Stimulated activated CD4-positive, alpha-beta T cell treated with anti-CD3 and anti-CD28 coated beads, Interleukin-15, amount 100 ng/mL, for 48 hours (primary cell): ENCODE results near the gene MARCHF11.

ENCODE experiments used
- DNase-seq, 2 donors: peaks; one replicate each; pipeline ENCODE4 v3.0.0-alpha.2; 2020; ENCODE audit warnings: low read depth in 2 of 2

The MARCHF11 gene

DNA sequence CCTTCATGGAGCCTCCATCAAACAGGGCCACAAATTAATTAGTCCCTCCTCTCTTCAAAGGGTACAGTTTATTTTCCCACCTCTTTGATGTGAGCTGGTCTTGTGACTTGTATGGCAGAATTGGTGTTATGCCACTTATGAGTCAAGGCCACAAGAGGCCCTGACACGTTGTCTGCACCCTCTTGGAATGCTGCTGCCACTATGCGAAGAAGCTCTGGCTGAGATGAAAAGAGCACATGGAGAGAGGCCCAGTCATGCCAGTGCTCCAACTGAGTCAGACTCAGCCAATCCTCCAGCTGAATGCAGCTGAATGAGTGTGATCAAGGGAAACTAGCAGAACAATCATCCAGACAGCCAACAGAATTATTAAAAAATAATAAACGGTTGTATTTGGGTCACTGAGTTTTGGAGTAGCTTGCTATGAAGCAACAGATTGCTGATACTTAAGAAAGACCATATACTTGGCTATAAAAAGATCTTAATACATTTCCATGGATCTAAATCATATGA, 128.3 kb downstream of the MARCHF11 start:
- DNase-seq, result no peak

DNA sequence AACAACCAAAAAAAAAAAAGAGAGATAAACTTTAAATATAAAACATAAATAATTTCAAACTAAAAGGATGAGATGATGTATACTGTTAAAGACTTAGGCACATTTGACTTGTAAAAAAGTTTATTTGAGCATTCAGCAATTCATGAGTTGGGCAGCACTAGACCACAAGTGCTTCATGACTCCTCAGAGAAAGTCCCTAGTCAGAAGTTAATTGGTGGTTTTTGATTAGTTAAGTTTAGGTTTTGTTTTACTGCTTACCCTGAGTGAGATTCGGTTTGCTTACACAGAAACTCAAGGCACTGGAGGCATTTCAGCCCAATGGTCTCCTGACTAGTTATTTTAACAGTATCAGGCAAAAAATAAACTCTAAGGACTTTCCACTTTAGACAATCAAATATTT, 129.2 kb downstream of the MARCHF11 start:
- DNase-seq, result no peak

- no peak for DNase-seq
These were observed 129.8 kb downstream of the MARCHF11 start for GRCh38 chr5:16049761-16050160.

DNA sequence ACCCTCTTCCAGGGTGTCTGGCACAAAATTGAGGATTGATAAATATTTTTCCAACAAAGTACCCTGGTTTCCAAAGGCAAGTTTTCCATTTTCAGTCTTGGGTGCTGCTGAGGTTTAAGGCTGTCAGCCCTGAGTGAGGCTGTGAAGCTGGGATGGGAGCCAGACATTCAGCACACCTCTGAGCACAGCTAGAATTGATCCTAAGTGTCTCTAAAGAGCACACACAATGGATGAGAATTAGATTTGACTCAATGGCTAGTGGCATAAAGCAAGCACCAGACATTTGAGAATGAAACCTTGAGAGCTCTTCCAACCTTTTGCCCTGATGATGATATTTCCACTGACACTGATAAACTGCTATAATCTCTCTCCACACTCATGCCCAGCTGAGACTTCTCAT, 131.5 kb downstream of the MARCHF11 start:
- no peak for DNase-seq

GRCh38 chr5:16043349-16043965, 136.1 kb downstream of the MARCHF11 start:
- DNase-seq, result no peak

DNA sequence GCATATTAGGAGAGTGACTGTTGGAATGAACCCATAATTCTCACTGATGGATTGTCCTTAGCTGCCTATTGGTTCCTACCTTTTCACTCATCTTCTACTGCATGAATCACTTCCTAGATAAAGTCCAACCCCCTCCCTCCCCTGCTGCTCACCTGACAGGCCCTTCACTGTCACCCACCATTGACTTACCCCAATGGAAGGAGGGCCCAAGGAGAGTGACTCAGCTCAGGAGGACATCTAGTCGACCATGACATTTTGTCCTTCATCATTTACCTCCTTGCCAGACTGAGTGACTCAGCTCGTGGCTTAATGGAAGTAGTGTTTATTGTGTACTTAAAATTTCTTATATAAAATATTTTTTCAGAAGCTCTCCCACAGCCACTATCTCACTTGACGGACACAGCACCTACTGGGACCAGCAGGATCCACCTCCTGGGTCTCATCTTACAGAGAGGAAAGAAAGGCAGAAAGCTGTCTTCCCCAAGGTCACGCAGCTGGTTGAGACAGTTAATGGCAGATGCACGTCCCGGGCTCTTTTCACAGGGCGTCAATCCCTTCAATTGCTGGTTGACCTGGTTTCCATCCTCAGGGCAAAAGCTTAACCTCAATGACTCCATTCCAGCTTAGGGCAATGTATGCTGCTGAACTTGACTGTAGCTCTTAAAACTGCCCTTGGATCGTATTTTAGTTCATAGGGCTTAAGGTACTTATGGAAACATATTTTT, 142.3 kb downstream of the MARCHF11 start:
- DNase-seq, result no peak

DNA sequence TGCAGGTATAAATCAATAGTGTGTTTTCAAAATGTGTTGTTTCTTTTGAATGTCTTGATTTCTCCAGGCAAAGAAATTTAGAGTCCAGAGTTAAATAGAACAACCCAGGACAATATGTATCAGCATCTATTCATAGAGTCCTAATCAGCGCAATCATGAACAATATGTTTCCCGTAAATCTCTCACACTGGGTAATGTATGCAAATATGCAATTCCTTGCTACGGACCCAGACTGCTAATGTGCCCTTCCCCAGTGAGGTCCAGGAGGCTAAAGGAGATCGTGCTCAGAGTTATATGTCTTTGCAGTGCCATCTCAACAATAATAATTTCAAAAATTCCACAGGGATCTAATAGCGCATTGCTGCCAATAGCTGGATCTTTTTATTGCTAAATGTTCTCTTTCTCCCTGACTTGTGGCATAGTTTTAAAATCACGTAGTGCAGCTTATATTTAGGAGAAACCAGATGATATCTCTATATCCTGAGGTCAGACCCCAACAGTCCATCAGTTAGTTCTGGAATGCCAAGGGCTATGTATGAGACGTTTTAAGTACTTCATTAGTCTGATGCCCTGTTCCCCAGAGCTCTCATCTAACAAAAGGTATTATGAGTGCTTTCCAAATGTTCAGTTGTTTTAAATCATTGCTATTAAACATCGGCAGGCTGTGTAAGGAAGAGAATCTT, 145.1 kb downstream of the MARCHF11 start:
- DNase-seq, result no peak

DNA sequence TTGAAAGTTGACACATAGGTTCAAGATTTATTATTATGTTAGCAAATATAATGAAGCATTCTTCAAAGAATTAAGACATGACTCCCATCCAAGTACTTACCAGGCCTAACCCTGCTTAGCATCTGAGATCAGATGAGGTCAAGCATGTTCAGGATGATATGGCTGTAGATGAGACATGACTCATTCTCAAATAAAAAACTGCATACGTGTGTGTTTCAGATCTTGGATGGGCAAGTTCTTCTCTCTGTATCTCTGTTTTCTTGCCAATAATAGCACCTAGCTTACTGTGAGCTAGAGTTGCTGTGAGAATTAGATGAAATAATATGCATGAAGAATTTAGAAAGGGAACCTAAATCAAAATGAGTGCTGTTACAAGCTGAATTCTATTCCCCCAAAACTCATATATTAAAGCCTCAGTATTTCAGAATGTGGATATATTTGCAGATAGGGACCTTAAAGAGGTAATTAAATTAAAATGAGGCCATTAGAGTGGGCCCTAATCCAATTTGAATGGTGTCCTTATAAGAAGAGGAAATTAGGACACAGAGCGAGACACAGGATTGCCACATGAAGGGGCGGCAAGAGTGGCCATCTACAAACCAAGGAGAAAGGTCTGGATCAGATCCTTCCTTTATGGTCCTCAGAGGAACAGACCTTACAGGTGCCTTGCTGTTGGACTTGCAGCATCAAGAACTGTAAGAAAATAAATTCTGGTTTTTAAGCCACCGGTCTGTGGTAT, 146.2 kb downstream of the MARCHF11 start:
- no peak for DNase-seq

DNA sequence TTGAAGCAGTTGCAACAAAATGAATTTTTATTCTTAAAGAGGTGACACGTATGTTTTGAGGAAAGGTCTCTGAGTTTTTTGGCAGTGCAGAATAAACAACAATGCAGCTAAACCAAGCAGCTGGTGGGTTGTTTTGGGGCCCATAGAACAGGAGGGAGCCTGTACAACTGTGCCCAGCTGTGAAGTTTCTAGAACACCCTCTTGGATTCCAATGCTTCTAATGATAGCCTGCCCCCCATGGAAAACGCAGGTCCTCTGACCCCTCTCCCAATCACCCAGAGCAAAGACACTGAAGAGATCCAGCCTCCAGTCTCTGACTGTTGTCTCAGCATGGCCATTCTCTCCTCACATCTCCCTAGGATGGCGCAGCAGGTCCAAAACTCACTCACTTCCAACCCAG, 150.9 kb downstream of the MARCHF11 start:
- DNase-seq, result no peak

DNA sequence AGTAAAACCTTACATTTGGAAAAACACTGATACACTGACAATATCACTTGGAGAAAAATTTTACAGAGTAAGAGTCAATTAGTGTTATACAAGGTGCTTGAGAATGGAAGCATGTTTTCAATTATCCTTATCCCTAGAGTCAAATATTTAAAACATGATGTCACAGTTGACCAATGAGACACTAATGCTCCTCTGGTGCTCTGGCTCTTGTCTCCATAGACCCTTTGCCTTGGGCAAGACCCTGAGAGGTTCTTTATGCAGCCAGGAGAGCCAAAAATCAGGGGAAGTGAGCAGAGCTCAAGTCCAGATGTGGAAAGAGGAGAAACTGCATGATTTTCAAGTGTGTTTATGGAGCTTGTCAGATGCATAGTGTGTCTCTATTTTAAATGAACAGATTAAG, 153.9 kb downstream of the MARCHF11 start:
- no peak for DNase-seq

GRCh38 chr5:16018970-16019369, 160.6 kb downstream of the MARCHF11 start:
- no peak for DNase-seq

GRCh38 chr5:16017720-16018119, 161.9 kb downstream of the MARCHF11 start:
- no peak for DNase-seq
